Forelimb muscle (tissue), 1 donor: ENCODE results near the gene MYH7. TPM values are rescaled to one million over a fixed set of nuclear protein-coding genes. Genes with fewer than 3 reads are reported as not detected.
A peak's percentile ranks its signal among the peaks of the same experiment; 100 is the strongest.
"Not testable (repeated sequence)": the region's sequence is repeated elsewhere in the genome, so short reads cannot be mapped to it uniquely, and the experiment has no call there.

ENCODE experiments used
- DNase-seq: peaks from one replicate; pipeline ENCODE4 v3.0.0-alpha.2; 2013; ENCODE audit warnings: low read depth
- polyA plus RNA-seq: library from polyadenylated mRNA; unstranded; fragments of 120-200 nt; gene quantifications from one replicate; pipeline ENCODE4 v1.2.1, GENCODE V29; 2013; ENCODE audit not compliant: insufficient read length

The MYH7 gene
- 932 TPM for polyA plus RNA-seq

GRCh38 chr14:23435543-23436326 is at the start of gene MYH7:
MYH7 (minus strand) TSS chr14:23435660; CDS start chr14:23433732, 1,928 bp downstream.
- no peak for DNase-seq

DNA sequence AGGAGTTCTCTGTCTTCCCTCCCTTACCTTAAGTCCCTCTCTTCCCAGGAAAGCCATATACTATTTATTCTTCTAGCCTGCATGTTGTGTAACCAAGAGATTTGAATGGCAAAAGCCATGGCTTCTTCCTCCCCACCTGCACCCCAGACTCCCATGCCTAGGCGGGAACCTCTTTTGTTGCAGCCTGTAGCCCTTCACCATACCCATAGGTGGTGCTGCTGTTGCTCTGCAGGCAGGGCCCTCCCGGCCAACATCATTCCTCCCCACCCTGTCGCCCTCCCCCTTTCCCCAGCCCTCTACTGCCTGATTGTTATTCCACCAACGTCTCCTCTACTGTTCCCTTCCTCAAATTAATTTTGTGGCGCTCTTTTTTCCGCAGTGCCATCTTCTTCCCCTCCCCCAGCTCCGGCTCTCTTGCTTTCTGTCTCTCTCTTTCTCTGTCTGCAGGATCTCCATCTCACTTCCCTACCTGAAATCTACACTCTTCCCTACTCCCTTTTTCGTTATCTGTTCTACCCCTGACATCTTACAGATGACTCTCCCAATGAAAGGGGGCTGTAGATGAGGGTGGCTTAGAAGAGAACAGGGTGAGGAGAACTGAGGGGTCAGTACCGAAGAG is 47.9 kb upstream of the MYH7 start:
- DNase-seq, result no peak

- no peak for DNase-seq
Measured at GRCh38 chr14:23482823-23483148, 47.3 kb upstream of the MYH7 start.

DNA sequence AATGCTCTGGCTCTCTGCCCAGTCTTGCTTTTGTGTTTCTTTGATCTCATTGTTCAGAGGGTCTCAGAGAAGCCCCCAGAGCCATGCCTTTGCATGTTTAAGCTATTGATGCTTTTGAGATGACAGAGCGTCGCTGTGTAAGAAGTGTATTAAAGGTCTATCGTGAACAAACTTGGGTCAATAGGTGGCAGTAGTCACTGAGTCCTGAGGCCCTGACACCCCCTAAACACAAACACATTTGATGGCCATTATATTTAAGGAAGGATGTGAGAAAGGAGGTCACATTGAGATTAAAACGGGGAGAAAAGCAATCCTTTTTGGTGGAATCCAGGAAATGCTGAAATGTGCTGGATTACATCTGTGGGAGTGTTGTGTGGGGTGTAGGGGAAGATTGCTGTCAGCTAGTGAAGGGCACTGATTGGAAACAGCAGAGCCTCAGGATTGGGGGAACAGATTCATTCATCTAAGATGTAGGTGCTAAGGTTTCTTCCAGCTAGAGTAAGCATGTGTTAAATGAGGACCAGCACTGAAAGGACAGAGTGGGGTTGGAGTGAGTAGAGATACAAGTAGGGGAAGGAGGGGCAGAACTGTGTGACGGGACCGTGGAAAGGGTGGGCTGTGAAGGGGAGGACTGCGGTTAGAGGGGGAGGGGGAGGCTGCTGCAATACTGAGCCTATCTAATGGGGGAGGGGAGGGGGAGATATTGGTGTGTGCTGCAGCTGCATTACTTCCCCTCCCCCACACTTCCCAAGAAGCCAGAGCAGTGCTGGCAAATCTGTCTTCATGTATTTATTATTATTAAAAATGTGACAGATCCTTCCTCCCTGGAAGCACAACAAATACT is 46.7 kb upstream of the MYH7 start:
- no peak for DNase-seq

GRCh38 chr14:23481362-23481970 is 46.0 kb upstream of the MYH7 start:
- no peak for DNase-seq

DNA sequence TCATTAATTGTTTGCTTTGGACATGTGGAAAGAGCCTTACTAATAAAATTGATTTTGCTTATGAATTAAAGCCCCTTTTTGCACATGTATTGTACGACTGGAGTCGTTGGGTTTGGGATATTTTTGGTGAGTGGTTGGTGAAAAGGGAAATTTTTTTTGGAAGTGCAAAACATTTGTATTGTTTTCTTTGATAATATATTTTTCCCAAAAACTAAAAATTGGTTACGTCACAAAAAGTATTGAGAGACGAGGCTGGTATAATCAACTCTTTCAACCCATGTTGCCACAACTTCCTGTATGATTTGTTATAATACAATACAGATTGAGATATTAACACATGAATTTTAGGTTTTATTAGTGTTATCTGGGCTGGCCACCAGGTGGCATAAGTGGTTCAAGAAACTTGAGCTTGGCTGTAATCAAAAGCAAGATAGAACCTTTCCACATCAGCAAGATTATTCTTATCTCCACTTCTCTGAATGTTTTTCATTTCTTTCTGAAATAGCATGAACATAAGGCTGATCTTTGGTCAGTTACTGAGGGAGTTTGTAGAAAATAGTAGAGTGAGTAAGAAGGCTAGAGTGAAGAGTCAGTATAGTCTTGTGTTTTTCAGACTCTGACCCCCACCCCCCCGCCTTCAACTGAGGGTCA is 42.8 kb upstream of the MYH7 start:
- DNase-seq, result peak; percentile 22

DNA sequence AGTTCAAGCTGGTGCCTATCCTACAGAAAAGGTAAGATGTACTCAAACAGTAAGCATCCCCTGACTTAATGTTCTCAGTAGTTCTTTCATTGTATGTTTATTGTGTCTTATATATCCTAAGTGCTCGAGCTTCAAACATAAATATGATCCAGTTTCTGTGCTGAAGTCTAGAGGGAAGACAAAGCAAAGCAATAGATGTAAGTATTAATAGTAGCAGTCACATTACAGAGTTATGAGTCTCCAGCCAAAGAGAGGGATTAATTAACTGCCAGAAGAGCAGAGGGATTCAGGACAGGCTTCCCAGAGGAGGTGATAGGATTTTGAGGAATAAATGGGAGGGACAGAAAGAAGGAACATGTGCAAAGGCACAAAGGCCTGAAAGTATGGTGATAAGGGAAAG is 35.5 kb upstream of the MYH7 start:
- DNase-seq, result no peak

- no peak for DNase-seq
Measured at GRCh38 chr14:23469906-23470403, 34.5 kb upstream of the MYH7 start.

DNA sequence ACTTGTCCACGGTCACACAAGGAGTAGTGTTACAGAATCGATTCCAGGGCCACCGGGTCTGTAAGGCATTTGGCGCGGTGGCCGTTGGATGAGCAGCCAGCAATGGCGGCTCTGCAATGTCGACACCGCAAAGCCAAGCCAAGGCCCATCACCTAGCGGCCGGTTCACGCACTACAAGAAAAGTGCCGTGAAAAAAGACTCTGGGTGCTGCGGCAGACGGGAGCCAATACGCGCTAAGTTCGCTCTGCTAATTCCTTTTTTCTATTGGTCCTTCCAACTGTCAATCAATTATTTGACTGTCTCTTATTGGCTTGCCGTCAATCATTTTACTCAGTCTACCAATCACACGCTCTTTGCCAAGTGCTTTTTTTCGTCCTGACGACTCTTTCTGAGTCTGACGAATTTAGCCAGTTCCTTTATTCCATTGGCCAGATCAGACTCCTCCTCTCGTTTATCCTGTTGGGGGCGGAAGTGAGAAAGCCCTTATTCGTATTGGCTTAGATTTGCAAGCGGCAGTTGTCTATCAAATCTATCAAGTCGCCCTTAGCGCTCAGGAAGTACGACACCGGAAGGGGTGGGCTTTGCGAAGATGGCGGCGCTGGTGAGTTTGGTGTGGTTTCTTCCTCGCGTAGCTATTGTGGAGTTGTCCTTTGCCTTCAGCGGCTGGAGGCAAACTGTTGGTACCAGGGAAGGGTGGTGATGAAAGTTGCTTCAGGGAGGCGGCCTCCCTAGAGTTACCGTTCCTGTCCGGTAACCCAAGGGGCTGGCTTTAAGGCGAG is 33.9 kb upstream of the MYH7 start, which contains the start of gene NGDN:
TSS of gene NGDN (plus strand) at position 577 of the 779 bp plus-strand sequence. CDS start at position 590, 13 bp downstream.
- DNase-seq, result peak; percentile 100

DNA sequence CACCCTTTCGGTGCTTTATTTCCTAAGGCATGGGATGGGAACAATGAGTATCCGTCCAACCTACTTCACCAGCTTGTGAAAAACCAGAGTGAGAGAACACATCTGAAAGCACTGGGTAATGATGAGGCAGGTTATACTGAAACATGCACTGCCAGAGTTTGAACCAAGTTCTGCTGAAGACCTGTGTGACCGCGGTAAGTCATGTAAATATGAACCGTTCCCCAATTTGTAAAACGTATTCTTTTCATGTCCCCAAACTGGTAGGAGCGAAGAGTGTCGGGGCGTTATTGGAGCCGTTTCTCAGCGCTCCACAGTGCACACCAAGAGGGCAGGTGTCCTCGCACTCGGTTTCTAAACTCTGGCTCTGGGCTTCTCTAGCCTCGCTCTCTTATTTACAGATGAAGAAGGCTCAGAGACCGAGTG is 33.3 kb upstream of the MYH7 start:
- DNase-seq, result no peak

GRCh38 chr14:23465261-23465660 is 29.8 kb upstream of the MYH7 start:
- no peak for DNase-seq

- no peak for DNase-seq
Measured at GRCh38 chr14:23464700-23465099, 29.2 kb upstream of the MYH7 start.

- no peak for DNase-seq
Measured at GRCh38 chr14:23460960-23461359, 25.5 kb upstream of the MYH7 start.

DNA sequence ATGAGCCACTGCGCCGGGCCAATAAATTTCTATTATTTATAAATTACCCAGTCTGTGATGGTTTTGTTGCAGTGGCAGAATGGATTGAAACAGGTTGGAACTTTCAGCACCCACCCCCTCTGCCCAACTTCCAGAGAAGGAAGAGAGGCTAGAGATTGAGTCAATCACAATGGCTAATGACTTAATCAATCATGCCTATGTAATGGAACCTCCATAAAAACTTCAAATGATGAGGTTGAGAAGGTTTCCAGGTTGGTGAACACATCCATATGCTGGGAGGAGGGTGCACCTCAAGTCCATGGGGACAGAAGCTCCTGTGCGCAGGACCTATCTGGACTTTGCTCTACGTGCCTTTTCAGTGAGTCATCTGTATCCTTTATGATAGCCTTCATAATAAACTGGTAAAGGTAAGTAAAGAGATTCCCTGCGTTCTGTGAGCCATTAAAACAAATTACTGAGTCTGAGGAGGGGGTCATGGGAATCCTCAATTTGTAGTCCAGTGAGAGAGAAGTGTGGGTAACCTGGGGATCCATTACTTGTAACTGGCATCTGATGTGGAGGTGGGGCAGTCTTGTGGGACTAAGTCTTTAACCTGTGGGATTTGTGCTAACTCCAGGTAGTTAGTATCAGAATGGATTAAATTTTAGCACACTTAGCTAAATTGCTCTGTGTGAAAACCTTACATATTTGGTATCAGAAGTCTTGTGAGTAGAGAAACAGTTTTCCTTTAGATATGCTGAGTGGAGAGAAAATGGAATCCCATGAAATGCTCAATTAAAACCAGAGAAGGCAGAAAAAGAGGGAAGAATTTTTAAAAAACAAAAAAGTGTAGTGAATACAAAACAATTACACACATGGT is 22.4 kb upstream of the MYH7 start:
- no peak for DNase-seq

- DNase-seq, result not testable (repeated sequence)
Measured at GRCh38 chr14:23456883-23457586, 21.6 kb upstream of the MYH7 start.

DNA sequence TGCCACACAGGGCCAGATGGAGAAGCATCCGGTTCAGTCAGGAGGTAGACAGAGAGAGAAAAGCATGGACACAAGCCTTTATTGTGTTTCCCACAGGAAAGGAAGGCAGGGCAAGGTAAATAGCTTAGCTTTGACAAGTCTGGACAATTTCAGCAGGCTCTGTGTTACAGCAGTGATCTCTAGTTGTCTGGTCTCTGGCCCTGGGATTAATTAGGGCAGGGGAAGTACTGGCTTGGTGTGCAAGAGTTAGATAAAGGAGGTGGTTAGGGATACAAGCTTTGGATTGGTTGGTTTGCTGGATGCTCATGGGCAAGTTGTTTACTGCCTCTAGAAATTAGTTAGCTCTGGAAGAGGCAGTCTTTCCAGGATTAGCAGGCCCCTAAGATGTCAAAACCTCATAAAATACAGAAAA is 19.0 kb upstream of the MYH7 start:
- no peak for DNase-seq

GRCh38 chr14:23452237-23452636 is 16.8 kb upstream of the MYH7 start:
- DNase-seq, result no peak

DNA sequence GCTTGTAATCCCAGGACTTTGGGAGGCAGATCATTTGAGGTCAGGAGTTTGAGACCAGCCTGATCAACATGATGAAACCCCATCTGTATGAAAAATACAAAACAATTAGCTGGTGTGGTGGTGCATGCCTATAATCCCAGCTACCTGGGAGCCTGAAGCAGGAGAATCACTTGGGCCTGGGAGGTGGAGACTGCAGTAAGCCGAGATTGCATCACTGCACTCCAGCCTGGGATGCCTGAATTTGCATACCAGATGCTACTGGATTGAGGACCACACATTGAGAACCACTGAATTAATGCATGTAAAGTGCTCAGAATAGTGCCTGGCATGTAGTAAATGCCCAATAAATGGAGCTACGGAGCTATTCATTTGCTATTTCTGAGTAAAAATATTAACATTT is 14.9 kb upstream of the MYH7 start:
- DNase-seq, result no peak

GRCh38 chr14:23449314-23449713 is 13.9 kb upstream of the MYH7 start:
- DNase-seq, result no peak
